ENCODE data around the gene SLAIN2. TPM values are rescaled to one million over a fixed set of nuclear protein-coding genes. Genes with fewer than 3 reads are reported as not detected.

Gene SLAIN2
- total RNA-seq, 3 donors from 2014 or later: 66.3 to 75.4 (median 72.0) TPM

- ATAC-seq: no peak
- H3K27me3 Mint-ChIP-seq (ENCODE audit: low read depth): no peaks in the 10 kb centered on the region
- no peak for DNase-seq
- no peaks in the 10 kb centered on the region for H3K36me3 Mint-ChIP-seq (ENCODE audit: insufficient read depth)
- H3K4me3 Mint-ChIP-seq: no peak overlapping the region
- no peaks in the 10 kb centered on the region for H3K4me1 Mint-ChIP-seq (ENCODE audit: low read depth)
- H3K9me3 Mint-ChIP-seq: no peaks in the 10 kb centered on the region
These were observed 19.3 kb upstream of the SLAIN2 start for GRCh38 chr4:48322063-48322462.

DNA sequence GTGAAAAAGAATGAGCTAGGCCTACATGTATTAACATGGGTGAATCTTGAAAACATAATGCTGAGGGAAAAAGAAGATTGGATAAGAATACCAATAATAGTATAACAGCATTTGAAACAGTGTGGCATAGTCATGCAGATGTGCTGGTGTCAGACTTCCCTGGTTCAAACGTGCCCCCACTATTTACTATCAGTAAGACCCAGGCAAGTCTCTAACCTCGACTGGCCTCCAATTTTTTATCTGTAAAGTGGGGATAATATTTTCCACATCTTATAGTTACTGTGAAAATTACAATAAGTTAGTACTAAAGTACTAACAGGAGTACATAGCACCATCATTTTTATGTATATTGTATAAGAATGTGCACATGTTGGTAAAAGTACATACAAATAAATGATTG is 17.0 kb upstream of the SLAIN2 start:
- Mint-ChIP-seq H3K36me3 (ENCODE audit: insufficient read depth) (no peaks in the 10 kb centered on the region), H3K4me3 (no peak overlapping the region), H3K27me3 (ENCODE audit: low read depth) (no peaks in the 10 kb centered on the region), H3K9me3 (no peaks in the 10 kb centered on the region), H3K4me1 (ENCODE audit: low read depth) (no peaks in the 10 kb centered on the region)
- no peak for ATAC-seq
- no peak for DNase-seq

- no peak for ATAC-seq
- no peak for DNase-seq
- Mint-ChIP-seq H3K9me3 (no peaks in the 10 kb centered on the region), H3K27me3 (ENCODE audit: low read depth) (peaks cover 4% of the 10 kb centered on the region), H3K4me3 (no peak overlapping the region), H3K36me3 (ENCODE audit: insufficient read depth) (no peaks in the 10 kb centered on the region), H3K4me1 (ENCODE audit: low read depth) (peaks cover 3% of the 10 kb centered on the region)
These were observed 12.1 kb upstream of the SLAIN2 start for GRCh38 chr4:48329193-48329592.

GRCh38 chr4:48329976-48330375 is 11.4 kb upstream of the SLAIN2 start:
- Mint-ChIP-seq H3K4me1 (ENCODE audit: low read depth) (peaks cover 3% of the 10 kb centered on the region), H3K4me3 (no peak overlapping the region), H3K36me3 (ENCODE audit: insufficient read depth) (no peaks in the 10 kb centered on the region), H3K9me3 (no peaks in the 10 kb centered on the region), H3K27me3 (ENCODE audit: low read depth) (peaks cover 4% of the 10 kb centered on the region)
- DNase-seq: no peak
- ATAC-seq: peak; percentile 56 to 62

DNA sequence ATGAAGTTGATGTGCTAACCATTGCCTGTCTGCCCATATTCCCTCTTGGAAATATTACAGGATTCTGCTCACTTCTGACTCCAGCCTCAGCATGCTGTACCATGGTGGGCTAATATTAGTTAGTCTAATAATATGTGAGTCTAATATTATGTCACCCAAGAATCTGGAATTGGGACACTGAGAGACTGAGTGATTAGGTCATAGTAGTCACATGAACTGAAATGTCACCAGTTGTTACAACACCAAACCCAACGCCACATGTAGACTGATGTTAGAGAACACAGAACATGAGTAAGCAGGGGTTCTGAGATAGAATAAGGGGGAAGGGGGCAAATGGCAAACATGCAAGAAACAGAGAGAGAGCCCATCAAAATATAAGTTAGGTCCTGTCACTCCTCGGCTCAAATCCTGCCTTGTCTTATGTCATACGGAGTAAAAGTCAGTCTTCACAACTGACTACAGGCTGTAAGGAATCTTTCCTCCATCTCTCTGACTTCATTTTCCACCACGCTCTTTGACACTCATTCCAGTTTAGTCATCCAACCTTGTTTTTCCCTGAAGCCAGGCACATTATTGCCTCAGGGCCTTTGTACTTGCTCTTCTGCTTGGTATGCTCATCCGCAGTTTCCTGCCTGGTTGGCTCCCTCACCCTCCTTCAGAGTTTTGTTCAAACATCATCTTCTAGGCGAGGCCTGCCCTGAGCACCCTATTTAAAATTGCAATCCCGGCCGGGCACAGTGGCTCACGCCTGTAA is 9.6 kb upstream of the SLAIN2 start:
- Mint-ChIP-seq H3K36me3 (ENCODE audit: insufficient read depth) (no peaks in the 10 kb centered on the region), H3K4me1 (ENCODE audit: low read depth) (peaks cover 3% of the 10 kb centered on the region), H3K9me3 (no peaks in the 10 kb centered on the region), H3K4me3 (no peak overlapping the region), H3K27me3 (ENCODE audit: low read depth) (peaks cover 4% of the 10 kb centered on the region)
- DNase-seq: no peak
- no peak for ATAC-seq

DNA sequence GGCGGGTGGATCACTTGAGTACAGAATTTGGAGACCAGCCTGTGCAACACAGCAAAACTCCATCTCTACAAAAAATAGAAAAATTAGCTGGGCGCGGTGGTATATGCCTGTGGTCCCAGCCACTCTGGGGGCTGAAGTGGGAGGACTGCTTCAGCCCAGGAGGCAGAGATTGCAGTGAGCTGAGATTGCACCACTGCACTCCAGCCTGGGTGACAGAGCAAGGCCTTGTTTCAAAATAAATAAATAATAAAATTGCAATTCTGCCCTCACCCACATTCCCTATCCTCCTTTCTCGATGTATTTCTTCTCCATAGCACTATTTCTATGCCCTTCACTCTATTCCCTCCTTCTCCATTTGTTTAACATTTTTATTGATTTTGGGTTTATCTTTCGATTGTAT is 8.7 kb upstream of the SLAIN2 start:
- no peak overlapping the region for H3K4me3 Mint-ChIP-seq

GRCh38 chr4:48333587-48333986 is 7.7 kb upstream of the SLAIN2 start:
- peaks cover 4% of the 10 kb centered on the region for H3K27me3 Mint-ChIP-seq (ENCODE audit: low read depth)
- no peaks in the 10 kb centered on the region for H3K9me3 Mint-ChIP-seq
- H3K4me3 Mint-ChIP-seq: no peak overlapping the region
- H3K4me1 Mint-ChIP-seq (ENCODE audit: low read depth): peaks cover 15% of the 10 kb centered on the region
- ATAC-seq (no peak), DNase-seq (no peak)
- H3K36me3 Mint-ChIP-seq (ENCODE audit: insufficient read depth): no peaks in the 10 kb centered on the region

More for the DNA sequence above, 8.7 kb upstream of the SLAIN2 start:
- peaks cover 4% of the 10 kb centered on the region for H3K27me3 Mint-ChIP-seq (ENCODE audit: low read depth)
- H3K36me3 Mint-ChIP-seq (ENCODE audit: insufficient read depth): no peaks in the 10 kb centered on the region
- DNase-seq: no peak
- peaks cover 9% of the 10 kb centered on the region for H3K4me1 Mint-ChIP-seq (ENCODE audit: low read depth)
- no peaks in the 10 kb centered on the region for H3K9me3 Mint-ChIP-seq
- ATAC-seq: no peak

- peaks cover 4% of the 10 kb centered on the region for H3K27me3 Mint-ChIP-seq (ENCODE audit: low read depth)
- H3K9me3 Mint-ChIP-seq: no peaks in the 10 kb centered on the region
- H3K36me3 Mint-ChIP-seq (ENCODE audit: insufficient read depth): no peaks in the 10 kb centered on the region
- no peak overlapping the region for H3K4me3 Mint-ChIP-seq
- peaks cover 15% of the 10 kb centered on the region for H3K4me1 Mint-ChIP-seq (ENCODE audit: low read depth)
- ATAC-seq: no peak
- DNase-seq: no peak
These were observed 7.1 kb upstream of the SLAIN2 start for GRCh38 chr4:48334236-48334635.

- ATAC-seq: no peak
- H3K4me1 Mint-ChIP-seq (ENCODE audit: low read depth): peaks cover 18% of the 10 kb centered on the region
- H3K27me3 Mint-ChIP-seq (ENCODE audit: low read depth): peaks cover 4% of the 10 kb centered on the region
- no peak for DNase-seq
- no peaks in the 10 kb centered on the region for H3K9me3 Mint-ChIP-seq
- no peak overlapping the region for H3K4me3 Mint-ChIP-seq
- no peaks in the 10 kb centered on the region for H3K36me3 Mint-ChIP-seq (ENCODE audit: insufficient read depth)
These were observed 6.4 kb upstream of the SLAIN2 start for GRCh38 chr4:48334900-48335384.

- Mint-ChIP-seq H3K27me3 (ENCODE audit: low read depth) (no peaks in the 10 kb centered on the region), H3K4me3 (no peak overlapping the region), H3K4me1 (ENCODE audit: low read depth) (peaks cover 22% of the 10 kb centered on the region), H3K36me3 (ENCODE audit: insufficient read depth) (no peaks in the 10 kb centered on the region), H3K9me3 (no peaks in the 10 kb centered on the region)
- DNase-seq: no peak
- no peak for ATAC-seq
These were observed 5.0 kb upstream of the SLAIN2 start for GRCh38 chr4:48336146-48336870.

- H3K4me1 Mint-ChIP-seq (ENCODE audit: low read depth): peaks cover 26% of the 10 kb centered on the region
- no peak overlapping the region for H3K4me3 Mint-ChIP-seq
- no peaks in the 10 kb centered on the region for H3K27me3 Mint-ChIP-seq (ENCODE audit: low read depth)
- H3K9me3 Mint-ChIP-seq: no peaks in the 10 kb centered on the region
- H3K36me3 Mint-ChIP-seq (ENCODE audit: insufficient read depth): no peaks in the 10 kb centered on the region
- DNase-seq (no peak), ATAC-seq (no peak)
These were observed 3.6 kb upstream of the SLAIN2 start for GRCh38 chr4:48337731-48338130.

- Mint-ChIP-seq H3K27me3 (ENCODE audit: low read depth) (no peaks in the 10 kb centered on the region), H3K4me3 (peak overlapping the region; percentile 99), H3K4me1 (ENCODE audit: low read depth) (peaks cover 45% of the 10 kb centered on the region), H3K9me3 (no peaks in the 10 kb centered on the region), H3K36me3 (ENCODE audit: insufficient read depth) (no peaks in the 10 kb centered on the region)
- DNase-seq (no peak), ATAC-seq (no peak)
These were observed 1.7 kb upstream of the SLAIN2 start for GRCh38 chr4:48339642-48340041.

DNA sequence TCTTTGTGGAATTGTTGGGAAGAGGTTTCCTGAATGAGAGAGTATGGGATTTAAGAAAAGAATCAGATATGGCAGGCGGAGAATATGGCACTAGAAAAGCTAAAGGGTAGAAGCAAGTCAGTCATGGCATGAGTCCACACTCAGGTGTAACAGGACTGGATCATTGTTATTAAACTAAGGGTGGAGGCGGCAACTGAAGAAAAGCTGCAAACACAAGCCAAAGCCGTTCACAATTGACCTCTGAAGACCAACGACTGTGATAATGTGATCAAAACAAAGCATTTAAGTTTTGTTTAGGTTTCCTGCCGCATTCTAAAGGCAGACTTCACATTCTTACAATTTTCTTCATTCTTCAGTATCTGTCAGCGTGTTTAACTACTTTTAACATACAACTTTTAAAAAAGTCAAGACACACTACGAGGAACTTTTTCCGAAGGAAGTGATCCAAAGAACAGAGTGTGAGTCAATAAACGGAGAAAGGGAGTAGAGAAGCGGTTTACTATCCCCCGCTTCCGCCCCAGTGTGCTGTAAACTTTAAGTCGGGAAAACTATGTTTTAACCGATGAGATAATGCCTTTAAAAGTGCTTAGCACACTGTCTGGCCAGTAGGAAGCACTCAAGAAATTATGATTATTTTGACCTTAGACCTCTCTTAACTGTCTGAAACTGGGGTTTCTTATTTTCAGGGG is 909 bp upstream of the SLAIN2 start:
- ATAC-seq: peak; percentile 2
- Mint-ChIP-seq H3K36me3 (ENCODE audit: insufficient read depth) (peaks cover 2% of the 10 kb centered on the region), H3K27me3 (ENCODE audit: low read depth) (no peaks in the 10 kb centered on the region), H3K4me1 (ENCODE audit: low read depth) (peaks cover 51% of the 10 kb centered on the region), H3K4me3 (peak overlapping the region; percentile 99), H3K9me3 (no peaks in the 10 kb centered on the region)
- peak; percentile 25 for DNase-seq

GRCh38 chr4:48341776-48342605 is 662 bp downstream of the SLAIN2 start:
- Mint-ChIP-seq H3K27me3 (ENCODE audit: low read depth) (no peaks in the 10 kb centered on the region), H3K36me3 (ENCODE audit: insufficient read depth) (peaks cover 2% of the 10 kb centered on the region), H3K4me1 (ENCODE audit: low read depth) (peaks cover 66% of the 10 kb centered on the region), H3K4me3 (peak overlapping the region; percentile 99), H3K9me3 (no peaks in the 10 kb centered on the region)
- peak; percentile 27 for DNase-seq
- ATAC-seq: peak; percentile 25 to 28

Measured in activated T-cell treated with anti-CD3 and anti-CD28 coated beads, Interleukin-2, amount 50 U/mL, for 4 hours (primary cell).